Measurements from ENCODE around the gene RSRC1.
A peak's percentile ranks its signal among the peaks of the same experiment; 100 is the strongest.
"Not testable (repeated sequence)": the region's sequence is repeated elsewhere in the genome, so short reads cannot be mapped to it uniquely, and the experiment has no call there.

The RSRC1 gene

GRCh38 chr3:158105710-158106253 is 4.1 kb upstream of the RSRC1 start:
- H3K9me3 Mint-ChIP-seq, result no peaks in the 10 kb centered on the region
- no peak for ATAC-seq
- H3K4me1 Mint-ChIP-seq, result peaks cover 58% of the 10 kb centered on the region

GRCh38 chr3:158106766-158107471 is 3.0 kb upstream of the RSRC1 start:
- Mint-ChIP-seq H3K36me3 (ENCODE audit: low read depth) (peaks cover 2% of the 10 kb centered on the region), H3K27me3 (peaks cover 70% of the 10 kb centered on the region), H3K4me1 (peaks cover 70% of the 10 kb centered on the region), H3K4me3 (peak overlapping the region; percentile 66), H3K9me3 (no peaks in the 10 kb centered on the region), H3K27ac (no peak overlapping the region)
- ATAC-seq (no peak), DNase-seq (no peak)

More at GRCh38 chr3:158105710-158106253, 4.1 kb upstream of the RSRC1 start:
- H3K27me3 Mint-ChIP-seq, result peaks cover 82% of the 10 kb centered on the region
- DNase-seq, result no peak
- H3K4me3 Mint-ChIP-seq, result peak overlapping the region; percentile 76
- peaks cover 2% of the 10 kb centered on the region for H3K36me3 Mint-ChIP-seq (ENCODE audit: low read depth)
- H3K27ac Mint-ChIP-seq, result no peak overlapping the region

- DNase-seq (no peak), ATAC-seq (no peak)
- H3K4me1 Mint-ChIP-seq, result peaks cover 72% of the 10 kb centered on the region
- H3K4me3 Mint-ChIP-seq, result peak overlapping the region; percentile 66
- peaks cover 9% of the 10 kb centered on the region for H3K36me3 Mint-ChIP-seq (ENCODE audit: low read depth)
- H3K9me3 Mint-ChIP-seq, result no peaks in the 10 kb centered on the region
- no peak overlapping the region for H3K27ac Mint-ChIP-seq
- H3K27me3 Mint-ChIP-seq, result peaks cover 61% of the 10 kb centered on the region
Observed at GRCh38 chr3:158107605-158108444, 2.1 kb upstream of the RSRC1 start.

GRCh38 chr3:158108445-158108985 is 1.4 kb upstream of the RSRC1 start:
- H3K27ac Mint-ChIP-seq, result no peak overlapping the region

GRCh38 chr3:158109295-158109803 is 540 bp upstream of the RSRC1 start:
- H3K4me1 Mint-ChIP-seq, result peaks cover 65% of the 10 kb centered on the region
- no peak for ATAC-seq
- no peak for DNase-seq

More at GRCh38 chr3:158108445-158108985, 1.4 kb upstream of the RSRC1 start:
- H3K9me3 Mint-ChIP-seq, result no peaks in the 10 kb centered on the region
- DNase-seq (no peak), ATAC-seq (no peak)
- H3K27me3 Mint-ChIP-seq, result peaks cover 54% of the 10 kb centered on the region
- peaks cover 68% of the 10 kb centered on the region for H3K4me1 Mint-ChIP-seq
- H3K4me3 Mint-ChIP-seq, result peak overlapping the region; percentile 9
- H3K36me3 Mint-ChIP-seq (ENCODE audit: low read depth), result peaks cover 12% of the 10 kb centered on the region

GRCh38 chr3:158110658-158111018 is 749 bp downstream of the RSRC1 start:
- no peak for ATAC-seq
- H3K4me1 Mint-ChIP-seq, result peaks cover 66% of the 10 kb centered on the region

More at GRCh38 chr3:158109295-158109803, 540 bp upstream of the RSRC1 start:
- Mint-ChIP-seq H3K27ac (peak overlapping the region; percentile 75), H3K36me3 (ENCODE audit: low read depth) (peaks cover 19% of the 10 kb centered on the region), H3K27me3 (peaks cover 46% of the 10 kb centered on the region), H3K9me3 (peaks cover 6% of the 10 kb centered on the region), H3K4me3 (peak overlapping the region; percentile 90)

GRCh38 chr3:158111861-158112260 is 2.0 kb downstream of the RSRC1 start:
- ATAC-seq (no peak), DNase-seq (no peak)
- Mint-ChIP-seq H3K36me3 (ENCODE audit: low read depth) (peaks cover 25% of the 10 kb centered on the region), H3K4me3 (peak overlapping the region; percentile 24), H3K27ac (no peak overlapping the region), H3K9me3 (peaks cover 10% of the 10 kb centered on the region), H3K27me3 (peaks cover 27% of the 10 kb centered on the region), H3K4me1 (peaks cover 63% of the 10 kb centered on the region)

More at GRCh38 chr3:158110658-158111018, 749 bp downstream of the RSRC1 start:
- H3K4me3 Mint-ChIP-seq, result peak overlapping the region; percentile 90
- H3K36me3 Mint-ChIP-seq (ENCODE audit: low read depth), result peaks cover 25% of the 10 kb centered on the region
- peaks cover 10% of the 10 kb centered on the region for H3K9me3 Mint-ChIP-seq
- H3K27ac Mint-ChIP-seq, result peak overlapping the region; percentile 75
- no peak for DNase-seq
- peaks cover 36% of the 10 kb centered on the region for H3K27me3 Mint-ChIP-seq

- H3K27me3 Mint-ChIP-seq, ATAC-seq, H3K27ac Mint-ChIP-seq, DNase-seq, H3K9me3 Mint-ChIP-seq, H3K4me3 Mint-ChIP-seq: not testable (repeated sequence)
- Mint-ChIP-seq H3K4me1 (peaks cover 60% of the 10 kb centered on the region), H3K36me3 (ENCODE audit: low read depth) (peaks cover 25% of the 10 kb centered on the region)
Observed at GRCh38 chr3:158113595-158113994, 3.7 kb downstream of the RSRC1 start.

GRCh38 chr3:158120330-158120729 is 10.4 kb downstream of the RSRC1 start:
- ATAC-seq (no peak), DNase-seq (no peak)
- Mint-ChIP-seq H3K9me3 (peaks cover 12% of the 10 kb centered on the region), H3K4me3 (no peak overlapping the region), H3K27me3 (no peaks in the 10 kb centered on the region), H3K36me3 (ENCODE audit: low read depth) (peaks cover 31% of the 10 kb centered on the region), H3K27ac (no peak overlapping the region), H3K4me1 (peaks cover 17% of the 10 kb centered on the region)

- ATAC-seq, result no peak
- DNase-seq, result no peak
- Mint-ChIP-seq H3K9me3 (peaks cover 22% of the 10 kb centered on the region), H3K4me1 (peaks cover 12% of the 10 kb centered on the region), H3K36me3 (ENCODE audit: low read depth) (peaks cover 40% of the 10 kb centered on the region), H3K27me3 (no peaks in the 10 kb centered on the region), H3K27ac (no peak overlapping the region), H3K4me3 (no peak overlapping the region)
Observed at GRCh38 chr3:158121295-158121694, 11.4 kb downstream of the RSRC1 start.

- not testable (repeated sequence) for ATAC-seq, DNase-seq, H3K4me3 Mint-ChIP-seq, H3K27ac Mint-ChIP-seq, H3K27me3 Mint-ChIP-seq
- Mint-ChIP-seq H3K36me3 (ENCODE audit: low read depth) (peaks cover 54% of the 10 kb centered on the region), H3K9me3 (peaks cover 34% of the 10 kb centered on the region), H3K4me1 (peaks cover 13% of the 10 kb centered on the region)
Observed at GRCh38 chr3:158122721-158123120, 12.8 kb downstream of the RSRC1 start.

GRCh38 chr3:158127250-158128219 is 17.6 kb downstream of the RSRC1 start:
- Mint-ChIP-seq H3K4me1 (peaks cover 4% of the 10 kb centered on the region), H3K27ac (no peak overlapping the region), H3K4me3 (no peak overlapping the region), H3K9me3 (peaks cover 38% of the 10 kb centered on the region), H3K36me3 (ENCODE audit: low read depth) (peaks cover 83% of the 10 kb centered on the region), H3K27me3 (no peaks in the 10 kb centered on the region)
- ATAC-seq (no peak), DNase-seq (no peak)

GRCh38 chr3:158128755-158129154 is 18.9 kb downstream of the RSRC1 start:
- H3K27me3 Mint-ChIP-seq, result no peaks in the 10 kb centered on the region
- peaks cover 4% of the 10 kb centered on the region for H3K4me1 Mint-ChIP-seq
- peaks cover 37% of the 10 kb centered on the region for H3K9me3 Mint-ChIP-seq
- DNase-seq (no peak), ATAC-seq (no peak)
- no peak overlapping the region for H3K27ac Mint-ChIP-seq
- H3K36me3 Mint-ChIP-seq (ENCODE audit: low read depth), result peaks cover 73% of the 10 kb centered on the region
- H3K4me3 Mint-ChIP-seq, result no peak overlapping the region

All from activated naive CD8-positive, alpha-beta T cell treated with anti-CD3 and anti-CD28 coated beads, Interleukin-2, amount 50 U/mL, for 24 hours (primary cell).